H1 (cell line): ENCODE data around the gene NEUROG1.
"Not testable (repeated sequence)": the region's sequence is repeated elsewhere in the genome, so short reads cannot be mapped to it uniquely, and the experiment has no call there.

Source experiments
- CREB1 ChIP-seq: IDR thresholded peaks from 2 replicates; pipeline ENCODE4 v1.6.1; 2012; ENCODE audit warnings: inconsistent platforms
- CTCF ChIP-seq, 3 experiments: IDR thresholded peaks; 1 replicate in 2 of 3; 2 replicates in 1 of 3; pipeline versions ENCODE4 v1.5.1 to v1.6.1; 2011; ENCODE audit warnings: low read length in 3 of 3, mild to moderate bottlenecking in 3 of 3, inconsistent platforms in 2 of 3, low read depth in 1 of 3, moderate library complexity in 1 of 3; ENCODE audit not compliant: insufficient read depth in 1 of 3; ENCODE audit errors: control extremely low read depth in 1 of 3
- EGR1 ChIP-seq: IDR thresholded peaks from 2 replicates; pipeline ENCODE4 v1.6.1; 2011; ENCODE audit warnings: low read depth, low read length, borderline replicate concordance
- EP300 ChIP-seq, 2 experiments: IDR thresholded peaks; 1 replicate in 1 of 2; 2 replicates in 1 of 2; pipeline ENCODE4 v1.6.1; 2011 to 2012; ENCODE audit warnings: low read depth in 2 of 2, low read length in 2 of 2, mild to moderate bottlenecking in 2 of 2, borderline replicate concordance in 1 of 2, inconsistent platforms in 1 of 2, moderate library complexity in 1 of 2
- EZH2 ChIP-seq: fragments of 200-600 bp; sonication (generic); IDR thresholded peaks from 2 replicates; pipeline ENCODE4 v1.7.1; 2012; ENCODE audit warnings: low read depth, mild to moderate bottlenecking, moderate library complexity, low read length, inconsistent platforms; ENCODE audit not compliant: severe bottlenecking
- GTF2F1 ChIP-seq: IDR thresholded peaks from 2 replicates; pipeline ENCODE4 v1.6.1; 2012; ENCODE audit warnings: low read depth, low read length, improper control_type of control experiment, borderline replicate concordance
- HDAC2 ChIP-seq, 2 experiments: fragments of 300-600 bp in 1 of 2; sonication (generic) in 1 of 2; IDR thresholded peaks; 2 replicates each; pipeline ENCODE4 v1.6.1; 2011 to 2012; ENCODE audit warnings: low read depth in 2 of 2, low read length in 2 of 2, mild to moderate bottlenecking in 2 of 2, moderate library complexity in 2 of 2, borderline replicate concordance in 1 of 2, inconsistent platforms in 1 of 2
- HDAC6 ChIP-seq: IDR thresholded peaks from one replicate; pipeline ENCODE4 v1.7.1; 2012; ENCODE audit warnings: low read depth, mild to moderate bottlenecking, inconsistent platforms, low read length, moderate library complexity
- NRF1 ChIP-seq: IDR thresholded peaks from 2 replicates; pipeline ENCODE4 v1.6.1; 2011; ENCODE audit warnings: mild to moderate bottlenecking, low read depth, low read length, improper control_type of control experiment
- POLR2A ChIP-seq, 2 experiments: IDR thresholded peaks; 1 replicate in 1 of 2; 2 replicates in 1 of 2; pipeline ENCODE4 v1.6.1; 2011; ENCODE audit warnings: low read depth in 2 of 2, low read length in 2 of 2, mild to moderate bottlenecking in 2 of 2; ENCODE audit errors: control extremely low read depth in 1 of 2
- POLR2AphosphoS5 ChIP-seq: IDR thresholded peaks from 2 replicates; pipeline ENCODE4 v1.6.1; 2011; ENCODE audit warnings: low read depth, low read length
- RAD21 ChIP-seq, 2 experiments: IDR thresholded peaks in 1 of 2; conservative IDR thresholded peaks in 1 of 2; 2 replicates each; pipeline ENCODE4 v1.6.1; 2011; ENCODE audit warnings: low read depth in 2 of 2, low read length in 2 of 2, improper control_type of control experiment in 1 of 2, inconsistent platforms in 1 of 2, mild to moderate bottlenecking in 1 of 2, moderate library complexity in 1 of 2
- SP1 ChIP-seq: IDR thresholded peaks from 2 replicates; pipeline ENCODE4 v1.6.1; 2011; ENCODE audit warnings: low read depth, low read length
- TF ChIP-seq, protein P1 (sequence below): IDR thresholded peaks from 2 replicates; pipeline ENCODE4 v1.6.1; 2012; ENCODE audit warnings: inconsistent platforms

GRCh38 chr5:135529576-135529975 lies 6.2 kb downstream of the NEUROG1 start:
- TF ChIP-seq, protein P1, sequence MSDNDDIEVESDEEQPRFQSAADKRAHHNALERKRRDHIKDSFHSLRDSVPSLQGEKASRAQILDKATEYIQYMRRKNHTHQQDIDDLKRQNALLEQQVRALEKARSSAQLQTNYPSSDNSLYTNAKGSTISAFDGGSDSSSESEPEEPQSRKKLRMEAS: not testable (repeated sequence)
- not testable (repeated sequence) for TF ChIP-seq NRF1; CREB1; POLR2A (IDR thresholded peaks at IDR 0.05; ENCODE audit: control extremely low read depth in 1 of 2, low read depth in 2 of 2, low read length in 2 of 2); EGR1; EZH2; GTF2F1; RAD21 (IDR thresholded peaks at IDR 0.05 in 1 of 2, conservative IDR thresholded peaks at IDR 0.05 in 1 of 2; ENCODE audit: low read depth in 2 of 2, low read length in 2 of 2); CTCF (IDR thresholded peaks at IDR 0.05; ENCODE audit: control extremely low read depth in 1 of 3, insufficient read depth in 1 of 3, low read depth in 1 of 3, low read length in 3 of 3); HDAC6; SP1; HDAC2 (IDR thresholded peaks at IDR 0.05; ENCODE audit: borderline replicate concordance in 1 of 2, low read depth in 2 of 2, low read length in 2 of 2); EP300 (IDR thresholded peaks at IDR 0.05; ENCODE audit: borderline replicate concordance in 1 of 2, low read depth in 2 of 2, low read length in 2 of 2); POLR2AphosphoS5
